Kidney epithelial cell (primary cell): ENCODE measurements around the gene HLA-DPB1. TPM values are rescaled to one million over a fixed set of nuclear protein-coding genes. Genes with fewer than 3 reads are reported as not detected.
A peak's percentile ranks its signal among the peaks of the same experiment; 100 is the strongest.

ENCODE experiments used
- DNase-seq: peaks from one replicate; pipeline ENCODE4 v3.0.0-alpha.2; 2010; ENCODE audit warnings: low read depth
- H3K27me3 ChIP-seq: 2 replicates; pipeline ENCODE4 v1.6.0; 2011; ENCODE audit warnings: low read length; ENCODE audit not compliant: control insufficient read depth, insufficient read depth
- H3K36me3 ChIP-seq: 2 replicates; pipeline ENCODE4 v1.5.1; 2011; ENCODE audit warnings: low read length; ENCODE audit not compliant: control insufficient read depth, insufficient read depth
- H3K4me3 ChIP-seq: 2 replicates; pipeline ENCODE4 v1.5.1; 2011; ENCODE audit warnings: low read depth, mild to moderate bottlenecking, control low read depth, low read length
- total RNA-seq: library from RNA; depleted of rRNA; stranded (reverse); fragments of >200 nt; gene quantifications from 2 replicates; pipeline ENCODE4 v1.2.3, GENCODE V29; 2015
- TF ChIP-seq, protein P1 (sequence below): IDR thresholded peaks from 2 replicates; pipeline ENCODE4 v1.5.1; 2011; ENCODE audit warnings: mild to moderate bottlenecking, moderate library complexity, low read length, control low read depth, inconsistent platforms; ENCODE audit not compliant: insufficient read depth, poor library complexity, severe bottlenecking

Gene HLA-DPB1
- total RNA-seq, 1 donor from 2014 or later, result 5.5 TPM

DNA sequence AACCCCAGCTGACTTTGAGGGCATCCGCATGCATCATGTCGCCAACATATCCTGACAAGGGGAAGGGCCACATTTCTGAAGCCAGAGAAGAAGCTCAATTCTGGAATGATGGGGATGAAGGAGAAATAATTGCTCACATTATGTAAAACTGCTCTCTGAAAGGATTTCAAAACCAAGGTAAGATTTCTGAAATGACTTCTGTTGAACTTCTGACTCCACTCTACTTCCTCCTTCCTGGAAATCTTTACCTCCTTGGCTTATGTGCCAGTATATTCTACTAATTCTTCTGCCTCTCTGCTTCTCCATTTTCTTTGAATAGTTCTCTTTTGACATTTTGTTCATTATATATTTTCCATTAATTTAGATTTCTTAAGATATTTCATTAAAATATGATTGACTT lies 31.9 kb downstream of the HLA-DPB1 start:
- no peak for DNase-seq
- H3K27me3 ChIP-seq, result peaks cover 11% of the 10 kb centered on the region
- TF ChIP-seq, protein P1, sequence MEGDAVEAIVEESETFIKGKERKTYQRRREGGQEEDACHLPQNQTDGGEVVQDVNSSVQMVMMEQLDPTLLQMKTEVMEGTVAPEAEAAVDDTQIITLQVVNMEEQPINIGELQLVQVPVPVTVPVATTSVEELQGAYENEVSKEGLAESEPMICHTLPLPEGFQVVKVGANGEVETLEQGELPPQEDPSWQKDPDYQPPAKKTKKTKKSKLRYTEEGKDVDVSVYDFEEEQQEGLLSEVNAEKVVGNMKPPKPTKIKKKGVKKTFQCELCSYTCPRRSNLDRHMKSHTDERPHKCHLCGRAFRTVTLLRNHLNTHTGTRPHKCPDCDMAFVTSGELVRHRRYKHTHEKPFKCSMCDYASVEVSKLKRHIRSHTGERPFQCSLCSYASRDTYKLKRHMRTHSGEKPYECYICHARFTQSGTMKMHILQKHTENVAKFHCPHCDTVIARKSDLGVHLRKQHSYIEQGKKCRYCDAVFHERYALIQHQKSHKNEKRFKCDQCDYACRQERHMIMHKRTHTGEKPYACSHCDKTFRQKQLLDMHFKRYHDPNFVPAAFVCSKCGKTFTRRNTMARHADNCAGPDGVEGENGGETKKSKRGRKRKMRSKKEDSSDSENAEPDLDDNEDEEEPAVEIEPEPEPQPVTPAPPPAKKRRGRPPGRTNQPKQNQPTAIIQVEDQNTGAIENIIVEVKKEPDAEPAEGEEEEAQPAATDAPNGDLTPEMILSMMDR, result no peak
- no peaks in the 10 kb centered on the region for H3K36me3 ChIP-seq
- H3K4me3 ChIP-seq, result no peak overlapping the region

DNA sequence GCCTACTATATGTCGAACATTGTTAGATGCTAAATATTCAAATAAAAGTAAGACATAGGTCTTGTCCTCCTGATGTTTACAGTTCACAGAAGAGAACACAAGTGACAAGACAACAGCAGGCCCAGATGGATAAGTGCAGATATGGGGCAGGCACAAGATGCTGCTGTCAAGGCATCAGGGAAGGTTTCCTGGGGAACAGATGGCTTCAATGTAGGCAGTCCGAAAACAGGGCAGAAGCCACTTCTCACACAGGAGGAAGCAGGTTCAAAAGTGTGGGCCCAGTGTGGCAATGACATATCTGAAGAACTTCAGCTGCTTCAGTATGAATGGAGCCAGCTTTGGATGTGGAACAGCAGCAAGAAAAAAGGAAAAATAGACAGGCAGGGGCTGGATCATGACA lies 32.5 kb downstream of the HLA-DPB1 start:
- Histone ChIP-seq H3K4me3 (no peak overlapping the region), H3K27me3 (peaks cover 14% of the 10 kb centered on the region), H3K36me3 (no peaks in the 10 kb centered on the region)
- TF ChIP-seq, protein P1, result no peak
- no peak for DNase-seq

- DNase-seq, result peak; percentile 21
- Histone ChIP-seq H3K27me3 (peaks cover 35% of the 10 kb centered on the region), H3K36me3 (no peaks in the 10 kb centered on the region), H3K4me3 (no peak overlapping the region)
- TF ChIP-seq, protein P1, result no peak
Observed at GRCh38 chr6:33112148-33112547, 36.4 kb downstream of the HLA-DPB1 start.

- Histone ChIP-seq H3K27me3 (peaks cover 43% of the 10 kb centered on the region), H3K36me3 (no peaks in the 10 kb centered on the region), H3K4me3 (no peak overlapping the region)
- TF ChIP-seq, protein P1, result no peak
- no peak for DNase-seq
Observed at GRCh38 chr6:33113755-33114154, 38.0 kb downstream of the HLA-DPB1 start.

DNA sequence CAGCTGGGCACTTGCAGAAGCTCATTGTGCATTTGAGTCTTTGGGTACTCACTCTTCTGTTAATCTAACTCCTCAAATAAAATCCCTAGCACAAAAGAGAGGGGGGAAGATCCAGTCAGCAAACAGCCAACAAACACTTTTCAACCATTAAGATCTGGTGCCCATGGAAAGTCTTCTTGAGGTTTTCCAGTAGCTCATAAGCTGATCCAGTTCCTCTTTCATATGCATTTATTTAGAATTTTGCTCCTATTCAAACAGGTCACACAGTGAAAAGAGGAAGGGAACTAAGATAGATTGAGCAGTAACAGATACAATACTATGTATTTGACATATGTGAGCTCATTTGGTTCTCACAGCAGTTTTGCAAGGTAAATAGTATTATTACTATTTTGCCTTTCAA lies 38.6 kb downstream of the HLA-DPB1 start:
- DNase-seq, result no peak
- H3K36me3 ChIP-seq, result no peaks in the 10 kb centered on the region
- TF ChIP-seq, protein P1, result no peak
- peaks cover 43% of the 10 kb centered on the region for H3K27me3 ChIP-seq
- no peak overlapping the region for H3K4me3 ChIP-seq

DNA sequence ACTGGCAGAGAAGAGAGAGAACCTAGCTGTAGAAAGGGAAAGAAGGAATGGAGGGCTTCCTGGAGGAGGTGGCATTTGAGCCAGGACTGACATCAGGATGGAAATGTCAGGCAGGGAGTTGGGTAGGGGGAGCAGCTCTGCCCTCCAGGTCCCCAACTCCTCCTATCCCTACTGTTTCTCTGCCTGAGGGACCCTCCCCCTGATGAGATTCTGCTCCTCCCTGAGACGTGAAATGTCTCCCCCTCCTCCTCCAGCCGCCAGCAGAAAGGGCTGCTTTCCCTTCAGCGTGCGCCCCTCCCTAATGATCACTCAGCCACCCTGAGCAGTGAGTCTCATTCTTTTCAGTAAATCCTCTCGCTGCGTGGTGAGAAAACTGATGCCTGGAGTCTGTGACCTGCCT lies 40.6 kb downstream of the HLA-DPB1 start:
- no peak overlapping the region for H3K4me3 ChIP-seq
- H3K27me3 ChIP-seq, result peaks cover 50% of the 10 kb centered on the region
- H3K36me3 ChIP-seq, result no peaks in the 10 kb centered on the region
- no peak for DNase-seq
- TF ChIP-seq, protein P1, result no peak
